ENCODE data around the gene STK38.

Gene STK38

DNA sequence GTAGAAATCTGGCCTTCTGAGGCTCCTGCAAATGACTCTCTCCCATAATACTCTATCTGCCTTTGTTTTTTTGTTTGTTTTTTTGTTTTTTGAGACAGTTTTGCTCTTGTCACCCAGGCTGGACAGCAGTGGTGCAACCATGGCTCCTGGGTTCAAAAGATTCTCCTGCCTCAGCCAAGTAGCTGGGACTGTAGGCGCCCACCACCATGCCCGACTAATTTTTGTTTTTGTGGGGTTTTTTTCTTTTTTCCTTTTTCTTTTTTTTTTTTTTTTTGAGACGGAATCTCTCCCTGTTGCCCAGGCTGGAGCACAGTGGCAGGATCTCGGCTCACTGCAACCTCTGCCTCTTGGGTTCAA, 16.6 kb upstream of the STK38 start:
- no peak for DNase-seq (ENCODE audit: low read depth in 3 of 3)

DNA sequence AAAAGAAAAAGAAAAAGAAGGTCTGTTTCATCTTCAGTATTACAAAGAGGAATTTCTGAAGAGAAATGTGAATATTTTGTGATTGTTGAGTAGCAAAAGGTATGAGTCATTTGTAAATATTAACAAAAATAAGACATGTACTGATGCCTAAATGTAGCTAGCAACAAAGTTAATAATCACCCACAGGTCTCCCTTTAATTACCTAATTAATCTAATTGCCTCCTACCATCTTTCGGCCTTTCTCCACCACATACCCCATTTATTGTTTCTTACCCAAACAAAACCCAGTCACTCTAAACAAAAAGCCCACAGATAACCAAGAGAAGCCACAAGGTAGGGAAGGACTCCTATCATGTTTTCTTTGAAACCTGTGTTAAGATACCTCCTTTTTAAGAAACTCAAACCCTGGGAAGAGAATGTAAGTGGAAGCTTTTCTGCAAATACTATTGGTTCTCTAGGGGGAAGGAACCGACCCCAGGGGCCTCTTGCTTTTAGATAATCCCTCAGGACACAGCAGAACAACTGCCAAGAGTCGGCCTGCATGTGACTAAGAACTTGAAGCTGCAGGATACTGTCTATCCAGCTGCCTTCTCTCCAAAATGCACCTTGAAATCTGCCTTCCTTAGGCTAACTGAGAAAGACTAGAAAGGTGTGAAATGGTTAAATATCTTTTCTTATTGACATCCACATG, 16.1 kb upstream of the STK38 start:
- no peak for DNase-seq (ENCODE audit: low read depth in 3 of 3)

DNA sequence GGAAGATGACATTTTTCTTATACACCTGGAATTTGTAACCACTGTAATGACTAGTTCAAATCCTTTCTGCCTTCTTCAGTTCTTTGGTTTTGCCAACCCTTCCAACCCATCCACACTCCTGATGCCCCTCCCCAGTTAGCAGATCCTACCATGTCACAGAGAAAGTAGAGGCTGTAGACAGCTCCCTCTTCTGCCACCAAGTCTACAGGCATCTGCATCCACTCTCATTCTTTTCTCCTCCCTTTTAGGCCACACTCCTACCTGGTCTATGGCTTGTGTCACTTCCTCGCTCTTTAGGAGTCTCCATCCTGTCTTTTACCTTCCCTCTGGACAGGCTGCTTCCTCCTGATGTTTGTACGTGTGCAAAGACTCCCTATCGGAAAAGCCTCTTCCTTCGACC, 13.5 kb upstream of the STK38 start:
- no peak for DNase-seq (ENCODE audit: low read depth in 3 of 3)

DNA sequence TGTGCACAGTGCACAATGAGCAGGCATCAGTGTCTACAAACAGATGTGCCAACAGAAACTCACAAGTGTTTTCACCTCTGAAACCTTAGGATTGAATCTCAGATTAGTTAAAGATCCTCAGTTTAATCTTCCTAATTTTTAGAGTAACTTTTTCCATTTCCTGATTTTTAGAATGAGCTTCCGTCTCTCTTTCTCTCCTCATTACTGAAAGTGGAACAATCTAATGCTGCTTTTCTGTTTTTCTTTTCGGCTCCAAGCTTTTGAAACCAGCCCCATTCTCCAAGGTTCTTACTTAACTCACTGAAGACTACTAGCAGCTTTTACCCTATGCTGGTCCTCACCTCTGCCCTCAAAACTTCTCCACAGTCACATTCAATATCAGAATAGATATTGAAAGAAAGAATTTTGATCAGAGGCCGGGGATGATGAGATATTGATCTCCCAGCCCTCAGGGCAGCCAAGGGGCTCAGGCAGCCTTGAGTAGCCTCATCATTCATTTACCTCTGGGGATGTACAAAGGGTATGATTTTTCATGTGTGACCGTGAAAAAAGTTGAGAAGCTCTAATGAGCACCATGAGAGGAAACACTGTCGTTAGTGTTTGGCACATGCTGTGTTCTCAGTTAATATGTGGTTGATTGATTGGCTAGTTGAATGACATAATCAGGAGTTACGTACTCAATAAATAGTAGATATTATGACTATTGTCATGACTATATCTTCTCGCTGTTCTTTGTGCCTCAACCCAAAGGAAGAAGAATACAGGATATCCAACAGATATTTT, 11.9 kb upstream of the STK38 start:
- DNase-seq (ENCODE audit: low read depth in 3 of 3): no peak

DNA sequence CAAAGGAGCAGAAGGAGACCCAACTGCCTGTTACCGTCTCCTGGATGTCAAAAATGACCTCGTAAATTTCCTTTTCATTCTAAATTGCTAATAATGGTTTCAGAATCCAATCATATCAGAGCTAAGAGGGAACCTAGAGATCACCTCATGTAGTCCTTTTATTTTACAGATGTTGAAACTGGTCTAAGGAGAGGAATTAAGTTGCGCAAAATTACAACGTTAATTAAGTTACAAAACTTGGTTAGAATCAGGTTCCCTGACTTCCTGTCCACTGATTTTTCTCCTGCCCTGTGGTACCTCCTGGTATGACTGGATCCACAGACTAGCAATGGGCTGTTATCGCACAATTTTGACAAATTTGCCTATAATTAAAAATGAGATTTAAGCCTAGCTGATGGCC, 9.0 kb upstream of the STK38 start:
- DNase-seq (ENCODE audit: low read depth in 3 of 3): no peak

DNA sequence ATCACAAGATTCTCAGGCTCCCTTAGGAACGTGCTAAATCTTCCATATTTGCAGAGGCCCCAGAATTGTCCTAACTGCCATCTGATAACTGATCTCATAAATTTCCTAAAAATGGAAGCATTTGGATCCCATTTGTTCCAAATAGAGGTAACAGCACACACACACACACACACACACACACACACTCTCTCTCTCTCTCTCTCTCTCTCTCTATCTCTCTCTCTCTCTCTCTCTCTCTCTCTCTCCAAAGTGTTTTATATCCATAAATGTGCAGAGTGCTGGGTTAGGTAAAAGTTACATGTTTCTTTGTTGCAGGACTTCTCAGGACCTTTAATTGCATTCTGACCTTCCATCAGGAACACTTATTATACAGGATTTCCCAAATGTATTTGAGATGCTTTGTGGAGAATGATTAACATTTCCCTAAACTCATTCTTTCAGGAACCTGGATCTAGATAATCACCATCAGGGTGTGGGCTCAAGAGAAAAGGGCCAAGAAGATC, 8.5 kb upstream of the STK38 start:
- DNase-seq (ENCODE audit: low read depth in 3 of 3): no peak

DNA sequence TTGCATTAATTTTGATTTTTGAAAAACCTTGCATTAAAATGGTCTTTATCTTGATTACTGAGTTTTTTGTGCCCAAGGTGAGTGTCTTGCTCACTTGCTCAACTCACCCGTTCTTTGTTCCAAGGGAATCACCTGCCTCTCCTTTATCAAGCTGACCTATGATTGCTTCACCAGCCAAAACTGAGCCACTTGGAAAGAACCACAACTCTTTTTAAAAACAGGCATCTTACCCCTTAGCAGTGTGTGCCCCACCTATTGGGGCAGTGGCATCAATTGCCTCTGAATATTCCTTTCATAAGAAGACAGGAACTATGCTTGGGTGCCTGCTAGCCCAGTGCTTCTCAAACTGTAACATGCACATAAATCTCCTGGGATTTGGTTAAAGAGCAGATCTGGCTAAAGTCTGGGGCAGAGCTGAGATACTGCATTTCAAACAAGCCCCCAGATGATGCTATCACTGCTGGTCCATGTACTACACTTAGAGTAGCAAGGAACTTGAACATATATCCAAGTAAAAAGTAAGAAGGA, 3.3 kb upstream of the STK38 start:
- no peak for DNase-seq (ENCODE audit: low read depth in 3 of 3)

DNA sequence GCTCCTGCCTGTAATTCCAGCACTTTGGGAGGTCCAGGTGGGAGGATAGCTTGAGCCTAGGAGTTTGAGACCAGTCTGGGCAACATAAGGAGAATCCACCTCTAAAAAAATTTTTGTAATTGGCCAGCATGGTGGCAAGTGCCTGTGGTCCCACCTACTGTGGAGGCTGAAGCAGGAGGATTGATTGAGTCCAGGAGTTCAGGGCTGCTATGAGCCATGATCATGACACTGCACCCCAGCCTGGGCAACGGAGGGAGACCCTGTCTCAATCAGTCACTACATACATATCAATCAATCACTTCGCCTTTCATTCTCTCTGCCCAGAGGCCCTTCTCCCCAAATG, 1.1 kb upstream of the STK38 start:
- no peak for DNase-seq (ENCODE audit: low read depth in 3 of 3)

DNA sequence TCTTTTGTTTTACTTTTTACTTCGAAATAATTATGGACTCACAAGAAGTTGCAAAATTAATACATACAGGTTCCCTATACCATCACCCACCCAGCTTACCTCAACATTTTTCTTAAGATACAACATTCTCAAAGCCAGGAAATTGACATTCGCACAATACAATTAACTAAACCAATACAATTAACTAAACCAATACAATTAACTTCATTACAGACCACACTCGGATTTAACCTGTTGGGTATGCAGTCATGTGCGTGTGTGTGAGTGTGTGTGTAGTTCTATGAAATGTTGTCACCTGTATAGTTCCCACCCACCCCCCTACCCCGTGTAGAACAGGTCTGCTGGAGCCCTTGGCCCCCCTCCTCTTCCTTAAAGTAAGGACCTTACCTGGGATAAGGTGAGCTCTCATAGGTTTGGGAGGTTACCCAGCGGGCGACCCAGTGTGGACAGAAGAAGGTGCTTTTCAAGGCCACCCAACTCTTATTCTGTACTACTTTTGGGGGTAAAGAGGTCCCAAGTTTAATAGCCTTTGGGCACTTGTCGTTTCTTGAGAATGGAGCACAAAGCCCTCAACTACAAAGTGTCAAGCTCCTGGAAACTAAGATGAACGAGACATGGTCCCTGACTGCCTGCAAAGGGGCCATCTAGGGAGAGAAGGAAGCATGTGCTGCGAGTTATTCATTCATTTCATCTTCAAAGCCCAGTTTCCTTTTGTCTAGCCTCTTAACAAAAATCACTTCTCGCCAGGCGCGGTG, 544 bp upstream of the STK38 start:
- DNase-seq (ENCODE audit: low read depth in 3 of 3): no peak

DNA sequence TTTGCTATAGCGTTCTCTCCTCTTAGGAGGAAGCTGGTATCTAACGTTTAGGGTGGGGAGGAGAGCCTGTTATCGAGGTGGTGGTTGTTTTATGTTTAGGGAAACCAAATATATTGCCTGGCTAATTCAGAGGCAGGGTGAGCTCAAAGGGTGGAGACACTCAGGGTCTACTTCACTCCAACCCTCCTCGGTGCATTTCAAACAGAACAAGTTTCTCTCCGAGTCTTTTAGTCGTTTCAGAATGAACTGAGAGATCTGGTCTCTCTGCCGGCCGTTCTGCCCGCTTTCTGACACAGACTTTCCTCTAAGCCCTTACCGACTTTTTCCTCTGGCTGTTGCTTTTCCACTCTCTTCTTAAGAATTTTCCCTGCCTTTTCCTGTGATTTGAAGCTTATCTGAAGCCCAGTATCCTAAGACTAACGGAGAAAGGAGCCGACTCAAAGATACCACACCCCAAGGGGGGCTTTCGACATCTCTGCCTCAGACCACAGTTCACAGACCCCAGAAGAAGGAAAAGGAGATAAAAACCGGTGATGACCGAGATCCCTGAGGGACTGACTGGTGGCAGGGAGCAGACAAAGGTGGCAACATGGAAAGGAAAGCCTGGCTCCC, 865 bp downstream of the STK38 start:
- peak in 1 of 3 experiments; percentile 30 for DNase-seq (ENCODE audit: low read depth in 3 of 3)

DNA sequence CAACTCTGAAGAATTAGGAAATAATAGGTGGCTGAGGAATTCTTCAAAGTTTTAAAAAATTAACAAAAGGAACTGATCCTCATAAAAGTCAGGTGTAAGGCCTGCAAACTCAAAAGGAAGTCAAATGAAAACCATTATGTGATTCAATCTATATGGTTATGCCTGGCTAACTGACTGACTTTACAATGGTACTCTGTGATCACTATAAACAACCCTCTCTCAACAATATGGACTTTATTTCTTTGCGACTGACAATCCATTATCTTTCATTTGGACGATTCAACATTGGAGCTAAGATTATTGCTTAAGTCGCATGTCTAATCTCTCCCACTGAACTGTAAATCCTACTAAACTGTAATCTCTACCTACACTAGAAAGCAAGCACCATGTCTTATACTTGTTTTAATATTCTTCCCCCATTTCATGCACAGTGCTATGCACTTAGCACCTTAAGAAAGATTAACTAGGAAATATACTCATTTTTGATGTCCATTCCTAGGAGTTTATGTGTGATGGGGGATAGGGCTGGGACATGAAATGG, 1.4 kb downstream of the STK38 start:
- no peak for DNase-seq (ENCODE audit: low read depth in 3 of 3)

DNA sequence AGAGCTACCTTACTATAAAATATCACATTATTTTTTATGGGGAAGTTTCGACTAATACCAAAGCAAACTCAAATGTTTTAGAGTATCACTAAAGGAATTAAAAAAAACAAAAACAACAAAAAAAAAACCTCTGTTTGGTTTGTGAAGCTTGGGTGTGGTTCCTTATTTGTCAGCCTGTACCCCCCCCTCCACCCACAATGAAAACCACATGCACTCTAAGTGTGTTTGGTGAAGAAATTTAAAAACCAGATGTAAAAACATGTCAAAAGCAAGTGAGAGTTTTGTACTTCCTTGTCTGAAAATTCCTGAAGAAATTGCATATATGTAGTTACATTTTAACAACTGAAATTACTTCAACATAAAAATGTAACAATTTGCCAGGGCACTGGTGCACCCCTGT, 3.1 kb downstream of the STK38 start:
- DNase-seq (ENCODE audit: low read depth in 3 of 3): peak in 1 of 3 experiments; percentile 12

DNA sequence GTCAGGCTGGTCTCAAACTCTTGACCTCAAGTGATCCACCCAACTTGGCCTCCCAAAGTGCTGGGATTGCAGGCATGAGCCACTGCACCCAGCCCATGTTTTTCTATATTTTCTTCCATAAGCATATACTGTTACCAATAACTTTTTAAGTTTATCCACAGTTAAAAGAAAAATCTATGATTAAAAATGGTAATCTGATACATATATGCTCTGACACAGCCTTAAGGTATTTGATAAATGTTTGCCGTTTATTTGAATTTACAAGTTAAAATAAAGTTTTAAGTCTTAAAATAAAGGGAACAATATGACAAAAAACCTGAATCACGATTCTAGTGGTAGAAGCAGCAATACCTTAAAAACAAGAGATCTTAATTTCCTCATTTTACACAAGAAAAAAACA, 5.2 kb downstream of the STK38 start:
- no peak for DNase-seq (ENCODE audit: low read depth in 3 of 3)

DNA sequence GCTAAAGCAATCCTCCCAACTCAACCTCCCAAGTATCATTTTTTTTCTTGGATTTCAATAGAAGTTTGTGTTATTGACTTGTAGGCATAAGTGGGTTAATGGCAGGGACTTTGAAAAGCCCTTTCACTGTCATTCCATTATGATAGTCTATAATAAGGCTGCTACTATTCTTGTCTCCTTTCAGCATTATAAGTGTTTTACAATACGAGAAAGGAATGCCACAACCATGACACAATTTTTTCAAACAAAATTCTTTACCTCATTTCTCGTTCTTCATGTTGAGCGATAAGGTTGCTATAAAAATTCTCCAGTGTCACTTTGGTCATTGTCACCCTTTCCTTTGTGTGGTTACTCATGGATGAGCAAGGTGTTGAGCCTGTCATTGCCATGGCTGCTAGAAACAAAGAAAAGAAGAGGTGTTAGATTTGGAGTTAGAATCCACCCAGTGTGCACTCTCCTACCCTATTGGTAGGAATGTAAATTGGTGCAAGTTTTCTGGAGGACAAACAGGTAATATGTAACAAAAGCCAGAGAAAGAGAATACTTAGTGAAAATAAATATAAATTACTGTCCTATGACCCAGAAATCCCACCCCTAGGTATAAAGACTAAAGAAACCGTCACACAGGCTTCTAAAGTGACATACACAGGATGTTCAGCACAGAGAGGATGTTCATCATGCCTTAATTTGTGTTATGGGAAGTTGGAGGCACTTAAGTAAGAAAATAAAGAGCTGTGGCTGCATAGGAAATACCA, 7.3 kb downstream of the STK38 start:
- DNase-seq (ENCODE audit: low read depth in 3 of 3): no peak

DNA sequence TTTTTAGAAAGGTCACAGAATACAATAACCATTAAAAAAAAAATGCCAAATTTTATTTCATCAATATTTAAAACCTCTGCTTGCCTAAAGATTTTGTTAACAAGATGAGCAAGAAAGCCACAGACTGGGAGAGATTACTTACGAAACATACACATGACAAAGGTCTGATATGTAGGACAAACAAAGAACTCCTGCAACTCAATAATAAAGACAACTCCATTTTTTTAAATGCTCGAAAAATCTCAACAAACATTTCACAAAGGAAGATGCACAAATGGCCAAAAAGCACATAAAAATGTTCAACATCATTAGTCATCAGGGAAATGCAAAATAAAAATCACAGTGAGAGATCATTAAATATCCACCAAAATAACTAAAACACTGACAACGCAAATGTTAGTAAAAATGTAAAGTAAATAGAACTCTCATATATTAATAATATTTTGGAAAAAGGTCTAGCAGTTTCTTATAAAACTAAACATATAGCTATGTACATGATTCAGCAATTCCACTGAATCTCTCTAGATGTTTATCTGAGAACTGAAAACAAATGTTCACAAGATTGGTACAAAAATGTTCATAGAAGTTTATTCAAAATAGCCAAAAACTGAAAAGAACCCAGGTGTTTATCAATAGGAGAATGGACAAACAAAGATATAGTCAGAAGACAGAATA, 10.3 kb downstream of the STK38 start:
- no peak for DNase-seq (ENCODE audit: low read depth in 3 of 3)

DNA sequence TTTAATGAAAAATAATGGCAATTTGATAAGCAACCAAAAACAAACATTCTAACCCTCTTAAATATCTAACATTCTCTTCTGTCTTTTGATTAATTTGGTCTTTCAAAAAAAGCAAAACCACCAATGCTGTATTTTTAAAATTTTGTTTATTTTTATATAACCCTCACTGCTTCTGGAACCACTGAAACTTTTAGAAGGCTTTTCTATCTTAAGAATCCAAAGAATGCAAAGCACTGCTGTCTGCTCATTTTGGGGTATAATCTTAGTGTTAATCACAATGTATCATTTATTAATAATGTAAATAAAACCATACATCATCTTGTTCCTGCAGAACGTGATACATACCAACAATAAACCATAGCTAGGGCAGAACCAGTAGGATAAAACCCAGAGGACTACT, 14.0 kb downstream of the STK38 start:
- DNase-seq (ENCODE audit: low read depth in 3 of 3): no peak

DNA sequence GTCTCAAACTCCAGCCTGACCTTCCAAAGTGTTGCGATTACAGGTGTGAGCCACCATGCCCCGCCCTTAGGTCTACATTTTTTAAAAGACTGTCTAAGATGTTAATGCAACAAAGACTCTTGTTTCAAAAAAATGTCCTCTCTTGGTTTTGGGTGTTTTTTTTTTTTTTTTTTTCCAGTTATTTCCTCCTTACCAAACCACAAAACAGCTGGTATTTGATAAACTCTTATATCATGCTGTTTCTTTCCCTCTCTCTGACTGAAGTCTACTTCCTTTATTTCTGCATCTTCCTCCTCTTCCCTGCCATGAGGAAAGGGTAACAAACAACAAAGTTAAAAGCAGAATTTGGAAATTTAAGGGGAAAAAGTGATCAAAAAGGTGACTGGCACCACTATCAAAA, 21.2 kb downstream of the STK38 start:
- no peak for DNase-seq (ENCODE audit: low read depth in 3 of 3)

DNA sequence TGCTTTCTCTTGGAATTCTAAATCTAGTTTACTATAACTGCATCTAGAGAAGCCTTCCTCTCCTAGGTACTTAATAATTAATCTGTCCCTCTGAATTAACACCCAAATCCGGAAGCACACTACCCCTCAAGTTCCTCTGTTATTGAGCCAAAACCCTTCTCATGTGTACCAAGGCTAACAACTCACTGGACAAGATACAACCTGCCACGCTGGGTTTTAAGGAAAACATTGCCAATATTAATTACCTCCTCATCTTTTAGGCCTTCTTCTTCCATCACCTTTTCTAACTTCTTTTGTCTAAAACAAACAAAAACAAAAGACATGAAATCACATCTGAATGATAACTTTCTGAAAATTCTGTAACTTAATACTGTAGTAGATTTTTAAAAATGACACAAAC, 21.9 kb downstream of the STK38 start:
- DNase-seq (ENCODE audit: low read depth in 3 of 3): no peak

DNA sequence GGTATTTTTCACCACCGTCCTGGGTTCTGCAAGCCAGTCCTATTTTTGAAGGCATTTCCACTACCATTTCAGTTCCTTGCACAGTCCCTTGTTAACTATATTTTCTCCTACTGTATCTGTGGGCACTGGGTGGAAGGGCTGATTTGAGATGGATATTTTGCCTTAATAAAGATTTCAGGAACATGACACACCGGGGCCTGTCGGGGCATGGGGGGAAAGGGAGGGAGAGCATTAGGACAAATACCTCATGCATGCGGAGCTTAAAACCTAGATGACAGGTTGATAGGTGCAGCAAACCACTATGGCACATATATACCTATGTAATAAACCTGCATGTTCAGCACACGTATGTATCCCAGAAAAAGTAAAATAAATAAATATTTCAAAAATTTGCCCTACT, 22.4 kb downstream of the STK38 start:
- no peak for DNase-seq (ENCODE audit: low read depth in 3 of 3)

DNA sequence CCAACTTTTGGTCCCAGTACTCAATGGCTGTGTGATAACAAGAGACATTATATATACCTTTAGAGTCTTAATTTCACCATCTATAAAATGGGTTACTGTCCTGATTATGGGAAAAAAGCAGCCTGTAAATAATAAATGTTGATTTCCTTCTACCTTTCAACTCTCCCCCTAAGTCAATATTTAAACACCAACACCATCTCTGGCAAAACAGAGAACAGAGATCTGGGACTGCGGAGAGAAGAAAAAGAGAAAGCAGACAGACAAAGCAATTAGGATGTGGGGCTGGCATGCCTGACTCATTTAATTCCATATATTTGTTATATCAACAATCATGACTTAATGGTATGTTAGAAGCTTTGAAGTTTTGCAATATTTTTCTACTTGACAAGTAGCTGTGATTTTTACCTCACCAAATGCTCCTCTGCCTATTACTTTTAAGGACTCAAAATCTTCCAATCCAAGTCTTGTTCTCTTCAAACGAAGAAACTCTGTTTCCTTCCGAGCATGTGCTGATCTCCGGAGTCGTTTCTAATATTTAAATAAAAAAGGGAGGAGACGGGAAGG, 23.3 kb downstream of the STK38 start:
- no peak for DNase-seq (ENCODE audit: low read depth in 3 of 3)
